Gastrocnemius medialis (tissue), 4 donors: ENCODE data around the gene KPNA3.

Source experiments
- POLR2A ChIP-seq, 2 donors: fragments of 450-650 bp; IDR thresholded peaks; one replicate each; pipeline ENCODE4 v1.6.1; 2017; ENCODE audit warnings: antibody characterized with exemption in 2 of 2, mild to moderate bottlenecking in 2 of 2, moderate library complexity in 2 of 2
- TF ChIP-seq, protein P1 (sequence below), 5 experiments: fragments of 450-650 bp in 3 of 5; fragments of 200-600 bp in 2 of 5; sonication (generic) in 2 of 5; IDR thresholded peaks in 4 of 5; conservative IDR thresholded peaks in 1 of 5; 1 replicate in 4 of 5; 2 replicates in 1 of 5; pipeline ENCODE4 v1.5.1; 2016 to 2019; ENCODE audit warnings: antibody characterized with exemption in 5 of 5, mild to moderate bottlenecking in 3 of 5, moderate library complexity in 3 of 5

DNA sequence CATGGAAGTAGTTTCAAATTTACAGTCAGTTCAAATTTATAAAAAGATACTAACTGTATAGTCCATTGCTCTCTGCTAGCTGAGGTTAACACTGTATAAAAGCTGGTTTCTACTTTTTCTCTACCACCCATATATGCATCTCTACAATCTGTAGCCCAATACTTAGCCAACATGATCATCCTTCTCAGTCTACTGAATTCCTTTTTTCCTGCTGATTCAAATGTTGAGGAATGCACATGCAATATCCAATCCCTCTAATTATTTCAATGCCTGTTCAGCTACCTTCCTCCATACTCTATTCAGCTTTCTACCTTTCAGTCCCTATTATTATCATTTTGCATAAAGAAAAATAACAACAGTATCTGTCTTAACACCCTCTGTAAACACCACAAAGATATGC lies 15.6 kb downstream of the KPNA3 start:
- TF ChIP-seq, protein P1, sequence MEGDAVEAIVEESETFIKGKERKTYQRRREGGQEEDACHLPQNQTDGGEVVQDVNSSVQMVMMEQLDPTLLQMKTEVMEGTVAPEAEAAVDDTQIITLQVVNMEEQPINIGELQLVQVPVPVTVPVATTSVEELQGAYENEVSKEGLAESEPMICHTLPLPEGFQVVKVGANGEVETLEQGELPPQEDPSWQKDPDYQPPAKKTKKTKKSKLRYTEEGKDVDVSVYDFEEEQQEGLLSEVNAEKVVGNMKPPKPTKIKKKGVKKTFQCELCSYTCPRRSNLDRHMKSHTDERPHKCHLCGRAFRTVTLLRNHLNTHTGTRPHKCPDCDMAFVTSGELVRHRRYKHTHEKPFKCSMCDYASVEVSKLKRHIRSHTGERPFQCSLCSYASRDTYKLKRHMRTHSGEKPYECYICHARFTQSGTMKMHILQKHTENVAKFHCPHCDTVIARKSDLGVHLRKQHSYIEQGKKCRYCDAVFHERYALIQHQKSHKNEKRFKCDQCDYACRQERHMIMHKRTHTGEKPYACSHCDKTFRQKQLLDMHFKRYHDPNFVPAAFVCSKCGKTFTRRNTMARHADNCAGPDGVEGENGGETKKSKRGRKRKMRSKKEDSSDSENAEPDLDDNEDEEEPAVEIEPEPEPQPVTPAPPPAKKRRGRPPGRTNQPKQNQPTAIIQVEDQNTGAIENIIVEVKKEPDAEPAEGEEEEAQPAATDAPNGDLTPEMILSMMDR (IDR thresholded peaks at IDR 0.05 in 4 of 5, conservative IDR thresholded peaks at IDR 0.05 in 1 of 5), result no peak
- no peak for TF ChIP-seq POLR2A (IDR thresholded peaks at IDR 0.05)
